Endothelial cell of umbilical vein (primary cell): ENCODE measurements around the gene CLDN12.

Source experiments
- CTCF ChIP-seq, 2 donors: IDR thresholded peaks; 1 replicate in 1 of 2; 2 replicates in 1 of 2; pipeline ENCODE4 v1.5.1; 2011; ENCODE audit warnings: low read length in 2 of 2, mild to moderate bottlenecking in 2 of 2, moderate library complexity in 2 of 2, control low read depth in 1 of 2, inconsistent platforms in 1 of 2, low read depth in 1 of 2; ENCODE audit not compliant: insufficient read depth in 1 of 2; ENCODE audit errors: extremely low read depth in 1 of 2
- EZH2 ChIP-seq: IDR thresholded peaks from 2 replicates; pipeline ENCODE4 v1.6.1; 2012; ENCODE audit warnings: borderline replicate concordance, low read depth, mild to moderate bottlenecking, moderate library complexity, low read length, inconsistent platforms; ENCODE audit not compliant: severe bottlenecking
- MYC ChIP-seq: IDR thresholded peaks from one replicate; pipeline ENCODE4 v1.6.1; 2011; ENCODE audit warnings: mild to moderate bottlenecking, low read depth, low read length
- POLR2A ChIP-seq: IDR thresholded peaks from 2 replicates; pipeline ENCODE4 v1.6.1; 2012; ENCODE audit warnings: low read depth, mild to moderate bottlenecking, control low read depth, low read length
- POLR2AphosphoS5 ChIP-seq: IDR thresholded peaks from 2 replicates; pipeline ENCODE4 v1.6.1; 2012; ENCODE audit warnings: low read depth, mild to moderate bottlenecking, control low read depth, low read length, moderate library complexity; ENCODE audit not compliant: insufficient read depth
- TF ChIP-seq, protein P1 (sequence below): IDR thresholded peaks from 2 replicates; pipeline ENCODE4 v1.6.1; 2011; ENCODE audit not compliant: insufficient read depth, insufficient read length

DNA sequence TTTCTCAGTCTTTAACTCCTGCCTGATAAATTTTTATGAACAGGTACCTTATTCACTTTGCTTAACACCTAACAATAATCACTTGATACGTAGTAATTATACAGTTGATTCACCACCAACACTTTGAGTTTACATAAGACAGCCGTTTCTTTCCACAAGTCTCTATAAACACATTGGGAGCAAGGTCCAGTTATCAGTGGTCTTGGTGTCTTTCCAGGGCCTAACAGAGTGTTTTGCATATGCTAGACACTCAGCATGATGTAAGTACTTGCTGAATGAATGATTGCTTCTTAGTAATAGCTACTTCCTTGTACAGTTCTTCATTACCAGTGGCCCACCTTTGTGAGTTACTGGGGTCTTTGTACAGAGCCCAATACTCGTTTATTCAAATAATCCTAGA, 6.4 kb downstream of the CLDN12 start:
- TF ChIP-seq CTCF (IDR thresholded peaks at IDR 0.05; ENCODE audit: extremely low read depth in 1 of 2, insufficient read depth in 1 of 2, low read depth in 1 of 2, low read length in 2 of 2) (no peak), EZH2 (no peak), POLR2A (no peak), POLR2AphosphoS5 (no peak), MYC (no peak)
- TF ChIP-seq, protein P1, sequence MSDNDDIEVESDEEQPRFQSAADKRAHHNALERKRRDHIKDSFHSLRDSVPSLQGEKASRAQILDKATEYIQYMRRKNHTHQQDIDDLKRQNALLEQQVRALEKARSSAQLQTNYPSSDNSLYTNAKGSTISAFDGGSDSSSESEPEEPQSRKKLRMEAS = no peak
